Endothelial cell of umbilical vein (primary cell): ENCODE measurements around the gene COL19A1.

Experiments
- CTCF ChIP-seq, 2 donors: IDR thresholded peaks; 1 replicate in 1 of 2; 2 replicates in 1 of 2; pipeline ENCODE4 v1.5.1; 2011; ENCODE audit warnings: low read length in 2 of 2, mild to moderate bottlenecking in 2 of 2, moderate library complexity in 2 of 2, control low read depth in 1 of 2, inconsistent platforms in 1 of 2, low read depth in 1 of 2; ENCODE audit not compliant: insufficient read depth in 1 of 2; ENCODE audit errors: extremely low read depth in 1 of 2
- EZH2 ChIP-seq: IDR thresholded peaks from 2 replicates; pipeline ENCODE4 v1.6.1; 2012; ENCODE audit warnings: borderline replicate concordance, low read depth, mild to moderate bottlenecking, moderate library complexity, low read length, inconsistent platforms; ENCODE audit not compliant: severe bottlenecking
- FOS ChIP-seq: IDR thresholded peaks from 2 replicates; pipeline ENCODE4 v1.6.1; 2011; ENCODE audit warnings: mild to moderate bottlenecking, low read length, moderate library complexity, borderline replicate concordance; ENCODE audit not compliant: insufficient read depth
- GATA2 ChIP-seq: IDR thresholded peaks from 2 replicates; pipeline ENCODE4 v1.7.0; 2011; ENCODE audit warnings: low read depth, mild to moderate bottlenecking, moderate library complexity, mixed read lengths, low read length; ENCODE audit not compliant: insufficient read length, insufficient read depth
- MAX ChIP-seq: IDR thresholded peaks from 2 replicates; pipeline ENCODE4 v1.6.1; 2011; ENCODE audit not compliant: insufficient read depth, insufficient read length
- POLR2A ChIP-seq: IDR thresholded peaks from 2 replicates; pipeline ENCODE4 v1.6.1; 2012; ENCODE audit warnings: low read depth, mild to moderate bottlenecking, control low read depth, low read length
- POLR2AphosphoS5 ChIP-seq: IDR thresholded peaks from 2 replicates; pipeline ENCODE4 v1.6.1; 2012; ENCODE audit warnings: low read depth, mild to moderate bottlenecking, control low read depth, low read length, moderate library complexity; ENCODE audit not compliant: insufficient read depth

DNA sequence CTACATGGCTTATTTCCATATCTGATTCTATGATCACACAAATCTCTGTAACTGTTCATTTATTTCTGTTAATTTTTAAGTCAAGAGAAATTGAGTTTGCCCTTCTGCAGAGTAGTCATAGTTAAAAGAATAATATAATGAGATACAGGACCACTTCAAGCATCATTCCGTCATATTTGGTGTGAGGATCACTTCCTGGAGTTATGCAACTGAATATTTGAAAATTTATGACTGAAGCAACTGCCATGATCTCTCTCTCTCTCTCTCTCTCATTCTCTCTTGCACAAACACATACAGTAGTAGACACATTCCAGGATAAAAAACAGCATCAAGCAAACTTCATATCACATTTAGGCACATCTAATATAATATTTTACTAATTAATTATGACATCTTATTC, 320.1 kb downstream of the COL19A1 start:
- no peak for TF ChIP-seq CTCF (IDR thresholded peaks at IDR 0.05; ENCODE audit: extremely low read depth in 1 of 2, insufficient read depth in 1 of 2, low read depth in 1 of 2, low read length in 2 of 2)
- TF ChIP-seq MAX: no peak
- no peak for TF ChIP-seq EZH2
- no peak for TF ChIP-seq POLR2AphosphoS5
- TF ChIP-seq GATA2: no peak
- TF ChIP-seq FOS: no peak
- TF ChIP-seq POLR2A: no peak
